Islet of Langerhans (tissue), 1 donor: Measurements from ENCODE around the gene PARD3.

Source experiments
- FAIRE-seq: peaks from one replicate; lab custom pipeline; 2011; peaks lifted over from hg19 to GRCh38; lab: Jason Lieb, UNC

The PARD3 gene

DNA sequence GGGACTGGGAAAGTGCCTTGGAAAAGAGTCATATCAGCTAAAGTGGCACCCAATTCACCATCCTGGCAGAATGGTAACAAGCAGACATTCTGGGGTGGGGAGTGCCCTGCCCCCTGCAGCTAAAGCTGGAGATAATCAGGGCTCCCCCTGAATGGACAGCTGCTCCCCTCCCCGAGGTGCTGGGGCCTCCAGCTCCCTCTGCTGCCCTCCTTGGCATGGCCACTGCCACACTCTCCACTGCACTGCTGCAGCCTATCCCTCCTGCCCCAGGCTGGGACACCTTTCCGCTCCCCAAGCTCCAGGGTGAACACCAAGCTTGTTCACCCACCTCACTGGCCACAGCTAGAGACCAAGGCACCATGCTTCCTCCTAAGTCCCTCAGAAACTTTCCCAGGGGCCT is 9.8 kb upstream of the PARD3 start:
- no peak for FAIRE-seq

GRCh38 chr10:34821587-34822585 is 6.8 kb upstream of the PARD3 start:
- no peak for FAIRE-seq

DNA sequence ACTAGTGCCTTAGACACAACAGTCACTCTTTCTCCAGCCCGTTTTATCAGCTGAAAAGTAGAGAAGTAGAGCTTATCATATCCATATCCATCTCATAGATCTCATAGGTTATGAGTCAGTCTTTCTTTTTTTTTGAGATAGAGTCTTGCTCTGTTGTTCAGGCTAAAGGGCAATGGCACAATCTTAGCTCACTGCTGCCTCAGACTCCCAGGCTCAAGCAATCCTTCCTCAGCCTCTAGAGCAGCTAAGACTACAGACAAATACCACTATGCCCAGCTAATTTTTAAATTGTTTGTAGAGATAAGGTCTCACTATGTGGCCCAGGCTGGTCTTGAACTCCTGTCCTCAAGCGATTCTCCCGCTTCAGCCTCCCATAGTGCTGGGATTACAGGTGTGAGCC is 2.5 kb upstream of the PARD3 start:
- FAIRE-seq: no peak

DNA sequence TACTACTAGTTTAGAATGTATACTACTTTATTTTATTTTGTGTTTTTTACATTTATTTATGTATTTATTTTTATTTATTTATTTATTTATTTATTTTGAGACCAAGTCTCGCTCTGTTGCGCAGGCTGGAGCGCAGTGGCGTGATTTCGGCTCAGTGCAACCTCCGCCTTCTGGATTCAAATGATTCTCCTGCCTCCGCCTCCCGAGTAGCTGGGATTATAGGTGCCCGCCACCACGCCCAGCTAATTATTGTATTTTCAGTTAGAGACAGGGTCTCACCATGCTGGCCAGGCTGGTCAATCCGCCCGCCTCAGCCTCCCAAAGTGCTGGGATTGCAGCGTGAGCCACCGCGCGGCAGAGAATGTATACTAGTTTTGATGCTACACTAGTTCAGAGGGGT is 2.0 kb upstream of the PARD3 start:
- no peak for FAIRE-seq

GRCh38 chr10:34816501-34817002 is 1.5 kb upstream of the PARD3 start:
- FAIRE-seq: no peak

DNA sequence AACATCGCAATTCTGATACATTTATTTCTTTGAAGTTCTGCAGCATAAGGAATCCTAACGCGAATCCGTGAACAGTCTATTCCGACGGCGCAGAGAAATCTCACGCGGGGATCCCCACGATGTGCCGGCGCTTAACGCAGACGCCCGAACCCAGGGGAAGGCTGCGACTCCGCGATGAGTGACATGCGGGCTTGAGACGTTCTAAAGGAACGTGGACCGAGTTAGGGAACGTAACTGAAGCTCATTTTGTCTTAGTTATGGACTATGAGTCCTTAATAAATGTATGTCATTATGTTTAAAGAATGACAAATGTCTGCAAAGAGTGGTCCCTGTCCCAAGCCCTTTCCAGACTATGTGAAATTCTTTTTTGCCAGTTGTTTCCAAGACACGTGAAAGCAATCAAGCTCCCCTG is 995 bp upstream of the PARD3 start:
- FAIRE-seq: no peak

- no peak for FAIRE-seq
Measured at GRCh38 chr10:34814913-34815184, 247 bp downstream of the PARD3 start.

- FAIRE-seq: no peak
Measured at GRCh38 chr10:34814223-34814912, 728 bp downstream of the PARD3 start.

- FAIRE-seq: no peak
Measured at GRCh38 chr10:34813626-34814222, 1.4 kb downstream of the PARD3 start.

GRCh38 chr10:34812771-34813170 is 2.3 kb downstream of the PARD3 start:
- FAIRE-seq: no peak

GRCh38 chr10:34811968-34812514 is 3.1 kb downstream of the PARD3 start:
- FAIRE-seq: no peak

DNA sequence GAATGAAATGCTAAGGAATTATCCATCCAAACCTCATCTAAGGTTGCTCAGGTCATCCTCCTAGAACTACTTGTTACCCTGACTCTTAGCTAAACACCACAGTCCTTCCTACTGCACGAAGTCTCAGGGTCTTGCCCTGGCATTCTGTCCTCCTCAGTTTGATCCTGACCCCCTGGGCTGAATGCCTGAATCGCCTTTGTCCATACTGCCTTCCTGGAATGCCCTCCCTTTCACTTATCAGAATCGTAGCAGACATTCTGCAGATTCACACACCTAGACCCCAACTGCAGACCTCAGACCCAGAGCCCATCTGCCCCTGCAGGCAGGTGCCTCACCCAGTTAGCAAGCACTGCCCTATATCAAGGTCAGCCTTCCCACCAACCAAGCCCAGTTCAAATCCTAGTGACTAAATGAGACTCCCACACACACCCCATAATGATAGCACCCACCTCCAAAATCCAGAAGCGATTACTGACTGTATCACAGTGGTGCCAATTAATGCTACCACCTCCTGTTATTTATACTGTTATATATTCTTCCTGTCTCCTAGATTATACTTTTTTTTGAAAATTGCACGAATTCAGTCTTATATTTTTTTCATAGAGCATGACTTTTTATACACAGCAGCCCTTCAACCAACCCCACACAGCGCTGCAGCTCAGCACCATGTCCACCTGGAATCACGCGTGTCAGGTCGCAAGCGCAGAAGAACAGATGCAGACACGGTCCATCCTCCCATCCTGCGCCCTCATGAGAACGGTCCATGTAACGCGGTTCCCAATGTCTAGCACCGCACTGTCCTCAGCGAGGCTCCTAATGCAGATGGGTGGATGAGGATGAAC is 3.7 kb downstream of the PARD3 start:
- FAIRE-seq: no peak

DNA sequence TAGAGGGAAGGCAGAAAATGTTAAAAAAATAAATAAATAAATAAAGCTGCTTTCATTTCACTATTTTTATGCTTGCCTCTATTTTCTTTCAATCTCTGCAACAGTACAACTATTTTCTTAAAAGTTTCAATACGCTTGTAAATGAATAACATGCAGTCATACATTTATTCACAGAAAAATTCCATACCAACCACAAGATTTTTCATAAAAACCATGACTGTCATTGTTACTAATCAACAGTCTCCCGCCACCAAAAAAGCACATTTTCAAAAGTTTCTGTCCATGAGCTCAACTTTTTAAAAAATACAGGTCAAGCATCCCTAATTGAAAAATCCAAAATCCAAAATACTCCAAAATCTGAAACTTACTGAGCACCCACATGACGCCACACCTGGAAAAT is 5.3 kb downstream of the PARD3 start:
- FAIRE-seq: no peak

- FAIRE-seq: no peak
Measured at GRCh38 chr10:34808801-34809745, 6.0 kb downstream of the PARD3 start.

DNA sequence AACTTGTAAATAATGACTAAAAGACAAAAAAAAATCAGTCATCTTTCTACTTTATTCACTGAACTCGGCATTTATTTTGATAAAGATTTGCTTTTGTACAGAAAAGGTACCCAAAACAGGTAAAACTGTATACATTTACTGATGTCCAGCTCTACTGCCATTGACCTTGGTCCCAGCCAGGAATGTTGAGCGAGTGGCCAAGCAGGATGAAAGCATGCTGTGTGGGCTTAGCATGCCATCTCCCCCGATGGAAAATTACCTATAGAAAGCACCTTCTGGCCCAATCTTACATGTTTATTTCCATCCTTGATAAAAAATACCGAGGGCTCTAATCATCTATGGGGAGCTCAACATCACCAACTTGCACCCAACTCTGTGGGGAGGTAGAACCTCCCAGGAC is 6.8 kb downstream of the PARD3 start:
- no peak for FAIRE-seq

DNA sequence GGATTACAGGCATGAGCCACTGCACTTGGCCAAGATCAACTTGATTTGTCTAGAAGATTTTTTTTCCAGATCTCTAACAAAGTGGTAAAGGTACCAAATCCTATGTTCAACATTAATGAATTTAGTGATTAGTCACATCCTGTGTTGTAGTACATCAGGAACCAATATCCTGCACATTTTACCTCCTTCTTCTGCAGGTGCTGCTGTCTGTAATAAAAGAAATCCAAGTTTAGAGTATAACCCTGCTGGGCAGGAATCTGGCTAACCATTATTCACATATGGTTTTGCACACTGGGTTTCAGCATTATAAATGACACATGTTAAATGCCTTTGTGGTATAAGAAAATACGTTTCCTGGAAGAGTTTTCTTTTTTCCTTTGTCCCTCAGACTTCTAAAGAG is 10.8 kb downstream of the PARD3 start:
- FAIRE-seq: no peak

- no peak for FAIRE-seq
Measured at GRCh38 chr10:34802692-34803091, 12.4 kb downstream of the PARD3 start.

DNA sequence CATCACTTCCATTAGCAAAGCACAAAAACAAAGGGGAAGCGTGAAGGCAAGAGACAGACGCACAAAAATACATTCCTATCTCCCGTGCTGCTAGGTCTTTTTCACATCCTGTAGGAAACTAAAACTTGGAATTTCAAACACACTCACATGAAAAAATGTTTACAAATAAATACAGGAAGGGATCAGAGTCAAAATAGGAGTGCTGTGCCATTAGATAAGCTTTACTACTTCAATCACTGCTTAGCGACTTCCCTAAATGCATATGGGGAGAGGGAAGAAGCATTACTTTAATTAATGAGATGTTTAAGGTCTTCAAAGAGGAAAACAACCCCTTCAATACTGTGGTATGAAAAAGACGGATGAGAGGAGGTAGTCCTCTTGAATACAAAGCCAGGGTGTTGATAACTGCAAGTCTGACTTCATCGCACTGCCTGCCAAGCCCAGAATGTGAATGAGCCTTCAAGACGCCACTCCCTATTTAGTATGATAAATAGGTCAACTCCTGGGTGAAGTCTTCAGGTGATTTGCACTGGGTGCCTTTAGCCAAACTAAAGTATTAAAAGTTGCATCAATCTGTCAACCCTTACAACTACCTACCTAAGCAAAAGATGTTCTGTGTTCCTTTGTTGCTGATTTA is 13.9 kb downstream of the PARD3 start:
- FAIRE-seq: no peak

- FAIRE-seq: no peak
Measured at GRCh38 chr10:34800624-34801023, 14.5 kb downstream of the PARD3 start.

- no peak for FAIRE-seq
Measured at GRCh38 chr10:34798654-34799053, 16.4 kb downstream of the PARD3 start.
